ENCODE results near the gene SLC22A17.

DNA sequence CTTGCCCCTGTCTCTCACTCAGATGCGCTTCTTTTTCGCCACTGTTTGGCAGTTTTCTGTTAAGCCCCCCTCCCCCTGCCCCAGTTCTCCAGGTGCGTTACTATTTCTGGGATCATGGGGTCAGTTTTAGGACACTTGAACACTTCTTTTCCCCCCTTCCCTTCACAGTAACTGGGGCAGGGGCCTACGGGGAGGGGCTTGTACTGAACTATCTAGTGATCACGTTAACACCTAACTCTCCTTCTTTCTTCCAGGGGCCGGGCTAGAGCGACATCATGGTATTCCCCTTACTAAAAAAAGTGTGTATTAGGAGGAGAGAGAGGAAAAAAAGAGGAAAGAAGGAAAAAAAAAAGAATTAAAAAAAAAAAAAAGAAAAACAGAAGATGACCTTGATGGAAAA lies 27.7 kb downstream of the SLC22A17 start:
- TF ChIP-seq, protein P1, sequence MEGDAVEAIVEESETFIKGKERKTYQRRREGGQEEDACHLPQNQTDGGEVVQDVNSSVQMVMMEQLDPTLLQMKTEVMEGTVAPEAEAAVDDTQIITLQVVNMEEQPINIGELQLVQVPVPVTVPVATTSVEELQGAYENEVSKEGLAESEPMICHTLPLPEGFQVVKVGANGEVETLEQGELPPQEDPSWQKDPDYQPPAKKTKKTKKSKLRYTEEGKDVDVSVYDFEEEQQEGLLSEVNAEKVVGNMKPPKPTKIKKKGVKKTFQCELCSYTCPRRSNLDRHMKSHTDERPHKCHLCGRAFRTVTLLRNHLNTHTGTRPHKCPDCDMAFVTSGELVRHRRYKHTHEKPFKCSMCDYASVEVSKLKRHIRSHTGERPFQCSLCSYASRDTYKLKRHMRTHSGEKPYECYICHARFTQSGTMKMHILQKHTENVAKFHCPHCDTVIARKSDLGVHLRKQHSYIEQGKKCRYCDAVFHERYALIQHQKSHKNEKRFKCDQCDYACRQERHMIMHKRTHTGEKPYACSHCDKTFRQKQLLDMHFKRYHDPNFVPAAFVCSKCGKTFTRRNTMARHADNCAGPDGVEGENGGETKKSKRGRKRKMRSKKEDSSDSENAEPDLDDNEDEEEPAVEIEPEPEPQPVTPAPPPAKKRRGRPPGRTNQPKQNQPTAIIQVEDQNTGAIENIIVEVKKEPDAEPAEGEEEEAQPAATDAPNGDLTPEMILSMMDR (IDR thresholded peaks at IDR 0.05; ENCODE audit: low read depth, low read length, missing input control), result no peak
- TF ChIP-seq NR2F2 (IDR thresholded peaks at IDR 0.05), result no peak
- no peak for TF ChIP-seq TAF1 (conservative IDR thresholded peaks at IDR 0.05)
- no peak for TF ChIP-seq FOXA1 (IDR thresholded peaks at IDR 0.05)
- TF ChIP-seq SP1 (IDR thresholded peaks at IDR 0.05), result no peak
- TF ChIP-seq JUND (IDR thresholded peaks at IDR 0.05), result no peak
- TF ChIP-seq, protein P2, sequence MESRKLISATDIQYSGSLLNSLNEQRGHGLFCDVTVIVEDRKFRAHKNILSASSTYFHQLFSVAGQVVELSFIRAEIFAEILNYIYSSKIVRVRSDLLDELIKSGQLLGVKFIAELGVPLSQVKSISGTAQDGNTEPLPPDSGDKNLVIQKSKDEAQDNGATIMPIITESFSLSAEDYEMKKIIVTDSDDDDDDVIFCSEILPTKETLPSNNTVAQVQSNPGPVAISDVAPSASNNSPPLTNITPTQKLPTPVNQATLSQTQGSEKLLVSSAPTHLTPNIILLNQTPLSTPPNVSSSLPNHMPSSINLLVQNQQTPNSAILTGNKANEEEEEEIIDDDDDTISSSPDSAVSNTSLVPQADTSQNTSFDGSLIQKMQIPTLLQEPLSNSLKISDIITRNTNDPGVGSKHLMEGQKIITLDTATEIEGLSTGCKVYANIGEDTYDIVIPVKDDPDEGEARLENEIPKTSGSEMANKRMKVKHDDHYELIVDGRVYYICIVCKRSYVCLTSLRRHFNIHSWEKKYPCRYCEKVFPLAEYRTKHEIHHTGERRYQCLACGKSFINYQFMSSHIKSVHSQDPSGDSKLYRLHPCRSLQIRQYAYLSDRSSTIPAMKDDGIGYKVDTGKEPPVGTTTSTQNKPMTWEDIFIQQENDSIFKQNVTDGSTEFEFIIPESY (IDR thresholded peaks at IDR 0.05), result no peak
- TF ChIP-seq GABPA (IDR thresholded peaks at IDR 0.05 in 1 of 2, conservative IDR thresholded peaks at IDR 0.05 in 1 of 2), result no peak
- TF ChIP-seq REST (IDR thresholded peaks at IDR 0.05), result no peak
- no peak for TF ChIP-seq ATF3 (IDR thresholded peaks at IDR 0.05)
